ENCODE results near the gene ZNF92.
"Not testable (repeated sequence)": the region's sequence is repeated elsewhere in the genome, so short reads cannot be mapped to it uniquely, and the experiment has no call there.

ZNF92 gene

DNA sequence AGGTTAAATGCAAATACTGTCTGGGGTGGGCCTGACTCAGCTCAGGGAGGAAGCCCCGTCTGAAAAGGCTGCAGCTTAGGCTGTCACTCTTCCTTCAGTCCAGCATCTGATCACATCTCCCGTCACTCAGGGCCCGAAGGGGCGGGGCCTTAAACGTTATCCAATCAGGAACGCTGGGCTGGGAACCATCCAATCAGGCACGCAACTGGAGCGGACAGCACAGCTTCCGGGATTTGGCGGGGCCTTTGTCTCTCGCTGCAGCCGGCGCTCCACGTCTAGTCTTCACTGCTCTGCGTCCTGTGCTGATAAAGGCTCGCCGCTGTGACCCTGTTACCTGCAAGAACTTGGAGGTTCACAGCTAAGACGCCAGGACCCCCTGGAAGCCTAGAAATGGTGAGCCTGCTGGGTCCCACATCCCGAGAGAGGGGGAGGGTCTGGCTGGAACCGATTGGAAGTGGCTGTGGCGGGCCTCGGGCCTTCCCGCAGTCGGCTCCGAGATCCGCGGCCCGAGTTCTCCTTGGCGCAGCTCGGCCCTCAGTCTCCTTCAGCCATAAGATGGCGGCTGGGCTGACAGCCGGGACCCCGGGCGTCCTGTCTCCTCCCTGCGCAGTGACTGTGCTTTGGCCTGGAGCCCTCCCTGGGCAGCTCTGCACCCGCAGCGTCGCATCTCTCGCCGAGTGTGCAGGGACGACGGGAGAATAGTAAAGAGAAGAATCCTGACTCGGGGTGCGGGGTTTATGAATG, at the start of gene ZNF92:
Gene ZNF92 (plus strand): TSS at position 248 of the 744 bp plus-strand sequence. CDS start 143 bp downstream, at position 391.
- DNase-seq (peak; percentile 94 to 98), ATAC-seq (peak; percentile 98)
- Mint-ChIP-seq H3K27me3 (no peaks in the 10 kb centered on the region), H3K4me3 (peak within 1 kb of the TSS; percentile 98 to 100), H3K27ac (peak within 1 kb of the TSS; percentile 99), H3K4me1 (peaks cover 23% of the 10 kb centered on the region), H3K9me3 (no peaks in the 10 kb centered on the region)

DNA sequence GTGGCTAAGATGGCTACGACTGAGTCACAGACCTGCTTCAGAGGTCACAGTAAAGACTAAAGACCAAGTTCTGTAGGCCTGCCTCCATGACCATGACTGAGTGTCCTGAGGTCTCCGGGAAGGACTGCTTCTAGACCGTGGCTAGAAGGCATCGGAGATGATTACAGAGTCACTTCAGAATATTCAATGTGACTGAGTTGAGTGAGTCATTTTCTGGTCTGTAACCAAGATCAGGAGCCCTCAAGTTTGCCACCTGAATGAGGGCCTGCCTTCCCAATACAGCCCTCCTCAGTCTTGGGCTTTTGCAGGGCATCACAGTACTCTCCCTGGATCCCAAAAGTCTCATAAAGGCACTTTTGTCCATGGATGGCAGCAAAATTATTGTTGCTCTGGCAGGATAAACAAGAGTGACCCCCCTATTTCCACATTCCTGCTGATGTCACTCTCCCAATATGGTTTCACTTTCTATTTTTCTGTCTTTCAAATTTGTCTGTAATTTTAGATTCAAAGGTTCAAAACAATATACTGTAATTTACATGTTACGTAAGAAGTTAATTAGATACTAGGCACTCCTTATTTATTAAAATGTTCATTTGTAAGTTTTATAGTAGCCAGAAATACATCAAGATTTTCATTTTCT, 47.7 kb upstream of the ZNF92 start:
- peak overlapping the region in 1 of 2 donors; percentile 71 for H3K27ac Mint-ChIP-seq

DNA sequence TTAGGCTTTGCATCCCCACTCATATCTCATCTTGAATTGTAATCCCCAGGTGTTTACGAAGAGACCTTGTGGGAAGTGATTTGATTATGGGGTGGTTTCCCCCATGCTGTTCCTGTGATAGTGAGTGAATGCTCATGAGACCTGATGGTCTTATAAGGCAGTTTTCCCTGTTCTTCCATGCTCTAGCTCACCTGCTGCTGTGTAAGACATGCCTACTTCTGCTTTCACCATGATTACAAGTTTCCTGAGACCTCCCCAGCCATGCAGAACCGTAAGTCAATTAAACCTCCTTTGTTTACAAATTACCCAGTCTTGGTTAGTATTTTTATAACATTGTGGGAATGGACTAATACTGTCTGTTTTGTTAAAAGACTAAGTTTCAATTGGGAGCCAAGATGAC, 35.3 kb upstream of the ZNF92 start:
- H3K4me1 Mint-ChIP-seq, result no peaks in the 10 kb centered on the region
- H3K27me3 Mint-ChIP-seq, result no peaks in the 10 kb centered on the region
- DNase-seq, result no peak
- H3K4me3 Mint-ChIP-seq, result no peak overlapping the region
- ATAC-seq, result no peak
- no peak overlapping the region for H3K27ac Mint-ChIP-seq
- no peaks in the 10 kb centered on the region for H3K9me3 Mint-ChIP-seq

More for the DNA sequence above, 47.7 kb upstream of the ZNF92 start:
- H3K4me1 Mint-ChIP-seq, result no peaks in the 10 kb centered on the region
- no peak for ATAC-seq
- no peaks in the 10 kb centered on the region for H3K9me3 Mint-ChIP-seq
- no peak overlapping the region for H3K4me3 Mint-ChIP-seq
- no peaks in the 10 kb centered on the region for H3K27me3 Mint-ChIP-seq
- no peak for DNase-seq

DNA sequence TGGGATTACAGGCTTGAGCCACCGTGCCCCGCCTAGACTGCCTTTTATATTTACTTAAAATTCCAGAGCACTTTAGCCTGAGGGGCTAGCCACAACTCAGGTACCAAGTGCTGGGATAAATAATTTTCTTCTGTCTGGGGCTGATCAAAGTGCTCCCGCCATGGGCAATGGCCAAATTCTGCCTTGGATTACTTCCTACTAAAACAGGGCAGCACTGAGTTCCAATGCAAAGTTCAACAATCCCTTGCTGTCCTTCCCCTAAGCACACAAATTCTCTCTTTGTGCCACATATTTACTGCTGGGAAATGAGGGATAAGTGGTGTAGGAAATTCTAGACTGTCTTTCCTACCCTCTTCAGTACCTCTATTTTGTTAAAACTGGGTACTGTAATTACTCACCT, 34.4 kb upstream of the ZNF92 start:
- Mint-ChIP-seq H3K4me1 (no peaks in the 10 kb centered on the region), H3K27ac (no peak overlapping the region), H3K9me3 (no peaks in the 10 kb centered on the region), H3K27me3 (no peaks in the 10 kb centered on the region), H3K4me3 (no peak overlapping the region)
- ATAC-seq, result no peak
- no peak for DNase-seq

DNA sequence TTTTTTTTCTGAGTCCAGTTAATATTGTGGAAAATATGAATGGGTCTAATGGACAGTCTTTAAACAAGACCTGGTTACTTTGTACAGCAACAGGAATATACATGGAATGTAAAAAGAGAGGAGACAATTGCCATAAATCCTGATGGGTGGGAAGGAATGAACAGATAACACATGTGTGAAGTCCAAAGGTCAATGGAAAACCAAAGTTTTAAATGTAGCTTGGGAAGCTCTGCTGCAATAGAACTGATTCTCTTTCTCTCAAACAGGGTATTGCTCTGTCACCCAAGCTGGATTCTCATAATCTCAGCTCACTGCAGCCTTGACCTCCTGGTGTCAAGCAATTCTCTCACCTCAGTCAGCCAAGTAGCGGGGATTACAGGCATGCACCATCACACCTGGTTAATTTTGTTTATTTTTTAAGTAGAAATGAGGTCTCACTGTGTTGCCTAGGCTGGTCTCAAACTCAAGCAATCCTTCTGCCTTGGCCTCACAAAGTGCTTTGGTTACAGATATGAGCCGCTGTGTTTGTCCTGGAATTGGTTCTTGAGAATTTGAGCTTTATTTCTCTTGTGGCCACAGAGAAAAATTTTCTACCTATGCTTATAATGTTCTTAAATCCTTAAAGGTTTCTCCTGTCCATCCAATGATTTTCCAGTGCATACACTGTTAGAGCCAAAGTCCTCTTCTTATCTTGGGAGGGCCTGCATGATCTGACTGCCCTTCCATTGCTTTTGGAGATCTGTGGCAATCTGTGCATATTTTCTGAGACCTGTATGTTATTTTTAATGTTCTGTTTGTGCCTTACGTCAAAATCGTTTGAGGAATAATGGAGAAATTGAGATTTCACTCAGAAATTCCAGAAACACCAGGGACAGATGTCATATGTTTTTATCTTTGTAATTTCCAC, 30.7 kb upstream of the ZNF92 start:
- Mint-ChIP-seq H3K27ac (no peak overlapping the region), H3K9me3 (peaks cover 0 to 9% of the 10 kb centered on the region in 2 donors), H3K4me3 (no peak overlapping the region), H3K27me3 (no peaks in the 10 kb centered on the region), H3K4me1 (no peaks in the 10 kb centered on the region)
- DNase-seq (no peak), ATAC-seq (no peak)

DNA sequence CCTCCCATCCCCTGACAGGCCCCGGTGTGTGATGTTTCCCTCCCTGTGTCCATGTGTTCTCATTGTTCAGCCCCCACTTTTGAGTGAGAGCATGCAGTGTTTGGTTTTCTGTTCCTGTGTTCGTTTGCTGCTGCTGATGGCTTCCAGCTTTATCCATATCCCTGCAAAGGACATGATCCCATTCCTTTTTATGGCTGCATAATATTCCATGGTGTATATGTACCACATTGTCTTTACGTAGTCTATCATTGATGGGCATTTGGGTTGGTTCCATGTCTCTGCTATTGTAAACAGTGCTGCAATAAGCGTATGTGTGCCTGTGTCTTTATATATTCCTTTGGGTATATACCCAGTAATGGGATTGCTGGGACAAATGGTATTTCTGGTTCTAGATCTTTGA, 29.1 kb upstream of the ZNF92 start:
- not testable (repeated sequence) for H3K4me3 Mint-ChIP-seq, H3K9me3 Mint-ChIP-seq, H3K27me3 Mint-ChIP-seq, ATAC-seq, DNase-seq, H3K4me1 Mint-ChIP-seq, H3K27ac Mint-ChIP-seq

DNA sequence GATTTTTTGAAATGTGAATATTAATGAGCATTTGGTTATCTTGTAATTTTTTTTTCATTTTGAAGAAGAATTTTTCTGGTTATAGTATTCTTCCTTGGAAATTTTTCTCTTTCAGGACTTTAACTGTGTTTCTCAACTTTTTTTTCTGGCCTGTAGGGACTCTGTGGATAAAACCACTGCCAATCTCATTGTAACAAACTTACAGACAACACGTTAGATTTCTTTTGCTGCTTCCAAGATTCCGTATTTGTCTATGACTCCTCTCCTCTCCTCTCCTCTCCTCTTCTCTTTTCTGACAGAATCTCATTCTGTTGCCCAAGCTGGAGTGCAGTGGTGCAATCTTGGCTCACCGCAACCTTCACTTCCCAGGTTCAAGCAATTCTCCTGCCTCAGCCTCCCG, 19.4 kb upstream of the ZNF92 start:
- no peak overlapping the region for H3K27ac Mint-ChIP-seq
- no peaks in the 10 kb centered on the region for H3K27me3 Mint-ChIP-seq
- H3K4me1 Mint-ChIP-seq, result no peaks in the 10 kb centered on the region
- no peak for DNase-seq
- ATAC-seq, result no peak
- no peaks in the 10 kb centered on the region for H3K9me3 Mint-ChIP-seq
- H3K4me3 Mint-ChIP-seq, result no peak overlapping the region

DNA sequence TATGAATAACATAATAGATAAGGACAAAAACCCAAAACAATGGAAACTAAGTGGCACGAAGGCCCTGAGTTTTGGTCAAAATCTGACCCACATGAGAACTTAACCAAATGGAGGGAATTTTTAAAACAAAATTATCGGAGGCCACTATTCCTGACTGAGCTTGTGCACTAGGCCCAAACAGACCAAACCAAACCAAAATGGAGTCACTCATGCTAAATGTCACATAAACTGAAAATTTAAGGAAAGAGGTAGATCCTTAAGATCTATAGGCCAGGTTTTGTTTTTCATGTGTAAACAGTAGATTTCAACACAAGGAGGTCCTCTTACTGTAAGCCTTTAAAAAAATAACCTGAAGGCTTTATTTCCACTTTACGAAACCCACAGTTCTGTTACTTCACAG, 3.8 kb upstream of the ZNF92 start:
- H3K4me1 Mint-ChIP-seq, result peaks cover 7% of the 10 kb centered on the region
- no peaks in the 10 kb centered on the region for H3K9me3 Mint-ChIP-seq
- no peak overlapping the region for H3K27ac Mint-ChIP-seq
- ATAC-seq (no peak), DNase-seq (no peak)
- H3K27me3 Mint-ChIP-seq, result no peaks in the 10 kb centered on the region
- no peak overlapping the region for H3K4me3 Mint-ChIP-seq

DNA sequence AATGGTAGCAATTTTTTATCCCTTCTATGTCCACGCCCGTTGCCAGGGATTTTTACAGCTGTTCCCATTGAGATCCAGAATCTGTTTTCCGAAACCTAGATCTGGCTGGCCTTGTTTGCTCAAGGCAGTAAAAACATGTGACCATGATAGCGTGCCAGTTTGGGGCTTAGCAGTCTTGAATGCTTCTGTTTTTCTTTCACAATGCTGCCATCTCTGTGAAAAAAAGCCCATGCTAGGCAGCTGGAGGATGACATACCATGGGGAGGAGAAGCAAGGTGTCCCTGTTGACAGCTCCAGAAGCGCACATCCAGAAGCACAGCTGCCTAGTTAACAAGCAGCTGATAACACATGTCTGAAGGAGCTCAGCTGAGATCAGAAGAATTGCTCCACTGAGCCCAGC, 2.2 kb upstream of the ZNF92 start:
- Mint-ChIP-seq H3K4me1 (peaks cover 14% of the 10 kb centered on the region), H3K27ac (no peak overlapping the region), H3K27me3 (no peaks in the 10 kb centered on the region), H3K9me3 (no peaks in the 10 kb centered on the region), H3K4me3 (no peak overlapping the region)
- no peak for ATAC-seq
- no peak for DNase-seq

DNA sequence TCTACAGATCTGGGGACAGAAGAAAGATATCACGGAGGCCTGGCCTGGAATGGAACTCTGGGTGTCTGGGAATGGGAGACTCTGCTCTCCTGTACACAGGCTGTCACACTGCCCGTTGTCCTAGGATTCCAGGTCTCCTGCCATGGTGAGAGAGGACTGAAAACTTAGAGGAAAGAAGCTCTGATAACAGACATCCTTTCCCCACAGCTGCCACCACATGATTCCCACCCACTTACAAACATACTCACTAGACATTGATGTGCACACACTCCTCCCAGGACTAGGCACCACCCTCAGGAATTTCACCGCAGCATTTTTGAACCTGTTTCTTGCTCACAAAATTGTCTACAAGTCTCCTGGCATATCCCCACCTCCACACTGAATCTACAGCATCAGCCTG, 5.7 kb downstream of the ZNF92 start:
- H3K4me1 Mint-ChIP-seq, result peaks cover 60% of the 10 kb centered on the region
- H3K27ac Mint-ChIP-seq, result peak overlapping the region in 1 of 2 donors; percentile 71

DNA sequence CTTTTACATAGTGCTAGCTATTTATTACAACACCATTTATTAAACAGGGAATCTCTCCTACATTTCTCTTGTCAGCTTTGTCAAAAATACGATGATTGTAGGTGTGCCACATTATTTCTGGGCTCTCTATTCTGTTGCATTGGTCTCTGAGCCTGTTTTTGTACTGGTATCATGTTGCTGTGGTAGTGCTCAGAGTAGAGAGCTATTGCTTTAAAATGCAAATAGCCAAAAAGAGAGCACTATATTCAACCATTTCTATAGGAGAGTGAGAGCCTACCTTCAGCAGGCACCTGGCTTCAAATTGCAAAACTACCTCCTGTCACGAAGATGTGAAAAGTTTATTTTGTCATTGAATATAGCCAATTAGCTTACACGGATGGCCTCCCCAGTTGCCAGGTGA, 8.1 kb downstream of the ZNF92 start:
- Mint-ChIP-seq H3K4me1 (peaks cover 50% of the 10 kb centered on the region), H3K27me3 (no peaks in the 10 kb centered on the region), H3K27ac (no peak overlapping the region), H3K9me3 (no peaks in the 10 kb centered on the region), H3K4me3 (no peak overlapping the region)
- ATAC-seq (no peak), DNase-seq (no peak)

More for the DNA sequence above, 5.7 kb downstream of the ZNF92 start:
- Mint-ChIP-seq H3K9me3 (no peaks in the 10 kb centered on the region), H3K27me3 (no peaks in the 10 kb centered on the region), H3K4me3 (no peak overlapping the region)
- no peak for ATAC-seq
- no peak for DNase-seq

DNA sequence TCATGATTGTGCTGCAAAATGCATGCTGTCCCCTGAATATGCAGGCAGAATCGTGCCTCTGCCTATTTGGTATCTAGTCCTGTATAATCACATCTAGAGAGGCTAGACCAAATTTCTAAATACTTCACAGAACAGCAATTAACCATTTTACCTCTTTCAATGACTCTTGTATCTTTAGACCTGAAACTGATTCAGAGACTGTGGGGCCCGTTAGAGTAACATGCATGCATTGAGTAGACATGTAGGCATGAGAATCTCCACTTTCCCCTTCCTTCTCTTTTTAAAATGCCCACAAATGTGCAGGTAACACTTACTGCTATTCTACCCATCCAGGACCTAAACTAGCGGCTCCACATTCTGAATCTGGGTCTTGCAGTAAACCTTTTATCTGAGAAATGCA, 8.8 kb downstream of the ZNF92 start:
- ATAC-seq (no peak), DNase-seq (no peak)
- Mint-ChIP-seq H3K27me3 (no peaks in the 10 kb centered on the region), H3K9me3 (no peaks in the 10 kb centered on the region), H3K27ac (no peak overlapping the region), H3K4me1 (peaks cover 50% of the 10 kb centered on the region), H3K4me3 (no peak overlapping the region)

DNA sequence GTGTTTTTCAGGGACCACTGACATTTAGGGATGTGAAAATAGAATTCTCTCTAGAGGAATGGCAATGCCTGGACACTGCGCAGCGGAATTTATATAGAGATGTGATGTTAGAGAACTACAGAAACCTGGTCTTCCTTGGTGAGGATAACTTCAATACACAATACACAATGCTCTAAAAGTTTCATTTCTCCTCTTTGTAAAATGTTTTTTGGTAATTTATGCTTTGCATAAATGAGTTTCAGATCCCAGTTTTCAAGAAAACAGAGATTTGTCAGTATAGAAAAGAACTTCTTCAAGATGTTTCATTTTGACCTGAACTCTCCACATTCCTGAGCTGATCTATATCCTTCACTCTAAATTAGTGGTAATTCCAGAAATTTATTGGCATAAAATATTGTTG, 14.2 kb downstream of the ZNF92 start:
- H3K27ac Mint-ChIP-seq, result no peak overlapping the region
- DNase-seq (no peak), ATAC-seq (no peak)
- no peak overlapping the region for H3K4me3 Mint-ChIP-seq
- H3K4me1 Mint-ChIP-seq, result no peaks in the 10 kb centered on the region
- H3K9me3 Mint-ChIP-seq, result no peaks in the 10 kb centered on the region
- H3K27me3 Mint-ChIP-seq, result no peaks in the 10 kb centered on the region

DNA sequence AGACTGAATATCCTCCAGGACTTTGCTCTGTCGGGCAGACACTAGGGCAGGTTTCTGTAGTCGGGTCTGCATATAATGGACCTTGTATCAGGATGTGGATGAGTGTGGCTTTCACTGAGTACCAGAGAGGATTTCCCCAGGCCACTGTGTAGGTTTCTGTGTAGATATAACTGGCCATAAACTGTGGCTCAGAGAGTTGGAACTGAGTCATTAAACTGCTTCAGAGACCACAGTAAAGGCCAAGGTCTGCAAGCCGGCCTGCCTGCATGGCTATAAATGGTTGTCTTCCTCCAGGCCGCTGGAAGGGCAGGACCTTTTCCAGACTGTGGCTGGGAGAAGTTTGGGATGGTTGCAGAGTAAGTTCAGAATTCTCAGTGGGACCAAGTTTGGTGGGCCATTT, 16.9 kb downstream of the ZNF92 start:
- ATAC-seq, result peak; percentile 89
- peak in 1 of 2 donors; percentile 15 for DNase-seq
- Mint-ChIP-seq H3K27me3 (no peaks in the 10 kb centered on the region), H3K9me3 (peaks cover 0 to 7% of the 10 kb centered on the region in 2 donors), H3K4me3 (no peak overlapping the region), H3K27ac (no peak overlapping the region), H3K4me1 (no peaks in the 10 kb centered on the region)

DNA sequence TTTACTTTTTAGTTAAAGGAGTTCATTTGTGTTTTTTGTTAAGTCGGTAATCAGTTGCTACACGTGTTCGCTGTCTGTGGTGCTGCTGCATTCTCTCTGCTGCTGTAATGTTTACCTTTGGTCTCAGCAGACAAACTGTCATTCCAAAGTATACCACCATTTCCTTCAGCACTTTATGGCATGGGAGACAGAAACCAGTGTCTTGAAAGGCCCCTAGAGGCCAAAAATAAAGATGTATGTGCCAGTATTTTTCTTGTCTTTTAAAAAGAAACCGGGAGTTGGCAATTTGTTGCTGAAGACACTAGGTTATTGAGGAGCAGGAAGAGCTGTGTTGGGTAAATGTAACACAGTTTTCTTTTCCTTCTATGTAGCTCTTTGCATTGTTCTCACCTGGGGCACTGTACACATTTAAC, 24.1 kb downstream of the ZNF92 start:
- no peak overlapping the region for H3K4me3 Mint-ChIP-seq
- H3K4me1 Mint-ChIP-seq, result no peaks in the 10 kb centered on the region
- no peak overlapping the region for H3K27ac Mint-ChIP-seq
- ATAC-seq, result no peak
- no peaks in the 10 kb centered on the region for H3K27me3 Mint-ChIP-seq
- peaks cover 10 to 22% of the 10 kb centered on the region in 2 donors for H3K9me3 Mint-ChIP-seq
- DNase-seq, result no peak

DNA sequence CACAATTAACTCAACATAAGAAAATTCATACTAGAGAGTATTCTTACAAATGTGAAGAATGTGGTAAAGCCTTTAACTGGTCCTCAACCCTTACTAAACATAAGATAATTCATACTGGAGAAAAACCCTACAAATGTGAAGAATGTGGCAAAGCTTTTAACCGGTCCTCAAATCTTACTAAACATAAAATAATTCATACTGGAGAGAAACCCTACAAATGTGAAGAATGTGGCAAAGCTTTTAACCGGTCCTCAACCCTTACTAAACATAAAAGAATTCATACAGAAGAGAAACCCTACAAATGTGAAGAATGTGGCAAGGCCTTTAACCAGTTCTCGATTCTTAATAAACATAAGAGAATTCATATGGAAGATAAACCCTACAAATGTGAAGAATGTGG, 25.0 kb downstream of the ZNF92 start:
- ATAC-seq, DNase-seq, H3K27ac Mint-ChIP-seq, H3K4me1 Mint-ChIP-seq, H3K4me3 Mint-ChIP-seq, H3K27me3 Mint-ChIP-seq: not testable (repeated sequence)
- peaks cover 10 to 22% of the 10 kb centered on the region in 2 donors for H3K9me3 Mint-ChIP-seq

All from stimulated activated naive CD8-positive, alpha-beta T cell treated with anti-CD3 and anti-CD28 coated beads, Interleukin-15, amount 100 ng/mL, for 72 hours (primary cell).